Type B pancreatic cell (in vitro differentiated cells): ENCODE results near the gene HLA-B. TPM values are rescaled to one million over a fixed set of nuclear protein-coding genes. Genes with fewer than 3 reads are reported as not detected.

ENCODE experiments used
- DNase-seq: peaks from one replicate; pipeline ENCODE4 v3.0.0; 2021; ENCODE audit warnings: mixed read lengths; ENCODE audit not compliant: unreplicated experiment; ENCODE audit errors: extremely low spot score
- H3K27ac Mint-ChIP-seq: 2 replicates; pipeline ENCODE4 v1.8.0; 2021; ENCODE audit warnings: mild to moderate bottlenecking, mixed read lengths
- H3K27me3 Mint-ChIP-seq: 2 replicates; pipeline ENCODE4 v1.8.0; 2021; ENCODE audit warnings: mixed read lengths
- H3K36me3 Mint-ChIP-seq: 2 replicates; pipeline ENCODE4 v1.8.0; 2021; ENCODE audit warnings: mixed read lengths
- H3K4me1 Mint-ChIP-seq: one replicate; pipeline ENCODE4 v1.8.0; 2021; ENCODE audit warnings: mixed read lengths; ENCODE audit not compliant: unreplicated experiment
- H3K4me3 Mint-ChIP-seq: 2 replicates; pipeline ENCODE4 v1.8.0; 2021; ENCODE audit warnings: mild to moderate bottlenecking, mixed read lengths
- H3K9me3 Mint-ChIP-seq: 2 replicates; pipeline ENCODE4 v1.8.0; 2021; ENCODE audit warnings: mixed read lengths
- total RNA-seq: library from RNA; stranded (reverse); gene quantifications from 2 replicates; pipeline ENCODE4 v1.2.1, GENCODE V29; 2021; ENCODE audit warnings: low replicate concordance
- TF ChIP-seq, protein P1 (sequence below): fragments of 200-600 bp; sonication (generic); conservative IDR thresholded peaks from 2 replicates; pipeline ENCODE4 v1.5.0; 2021; ENCODE audit warnings: antibody characterized with exemption, mild to moderate bottlenecking

The HLA-B gene
- total RNA-seq, 1 donor from 2014 or later = 53.9 TPM

DNA sequence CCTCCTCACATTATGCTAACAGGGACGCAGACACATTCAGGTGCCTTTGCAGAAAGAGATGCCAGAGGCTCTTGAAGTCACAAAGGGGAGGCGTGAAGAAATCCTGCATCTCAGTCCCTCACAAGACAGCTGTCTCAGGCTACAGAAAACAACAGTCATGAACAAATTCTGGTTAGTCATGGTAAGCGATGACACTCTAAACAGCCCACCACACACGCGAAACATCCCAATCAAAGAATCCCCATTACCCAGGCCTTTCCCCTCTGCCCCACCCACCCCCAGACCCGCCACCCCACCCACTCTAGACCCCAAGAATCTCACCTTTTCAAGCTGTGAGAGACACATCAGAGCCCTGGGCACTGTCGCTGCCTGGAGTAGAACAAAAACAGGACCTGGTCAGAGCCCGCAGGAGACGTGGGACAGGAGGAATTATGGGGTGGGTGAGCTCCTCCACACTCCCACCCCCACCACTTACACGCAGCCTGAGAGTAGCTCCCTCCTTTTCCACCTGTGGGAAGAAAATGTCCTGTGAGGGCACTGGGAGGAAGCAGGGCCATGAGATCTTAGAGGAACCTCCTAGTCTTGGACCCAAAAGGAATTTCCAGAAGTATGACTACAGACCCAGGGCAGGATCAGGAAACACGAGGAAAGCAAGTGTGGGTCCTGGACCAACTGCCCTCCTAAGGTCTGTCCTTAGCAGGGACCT, 2.7 kb downstream of the HLA-B start:
- H3K4me1 Mint-ChIP-seq = no peaks in the 10 kb centered on the region
- H3K27ac Mint-ChIP-seq = no peak overlapping the region
- TF ChIP-seq, protein P1, sequence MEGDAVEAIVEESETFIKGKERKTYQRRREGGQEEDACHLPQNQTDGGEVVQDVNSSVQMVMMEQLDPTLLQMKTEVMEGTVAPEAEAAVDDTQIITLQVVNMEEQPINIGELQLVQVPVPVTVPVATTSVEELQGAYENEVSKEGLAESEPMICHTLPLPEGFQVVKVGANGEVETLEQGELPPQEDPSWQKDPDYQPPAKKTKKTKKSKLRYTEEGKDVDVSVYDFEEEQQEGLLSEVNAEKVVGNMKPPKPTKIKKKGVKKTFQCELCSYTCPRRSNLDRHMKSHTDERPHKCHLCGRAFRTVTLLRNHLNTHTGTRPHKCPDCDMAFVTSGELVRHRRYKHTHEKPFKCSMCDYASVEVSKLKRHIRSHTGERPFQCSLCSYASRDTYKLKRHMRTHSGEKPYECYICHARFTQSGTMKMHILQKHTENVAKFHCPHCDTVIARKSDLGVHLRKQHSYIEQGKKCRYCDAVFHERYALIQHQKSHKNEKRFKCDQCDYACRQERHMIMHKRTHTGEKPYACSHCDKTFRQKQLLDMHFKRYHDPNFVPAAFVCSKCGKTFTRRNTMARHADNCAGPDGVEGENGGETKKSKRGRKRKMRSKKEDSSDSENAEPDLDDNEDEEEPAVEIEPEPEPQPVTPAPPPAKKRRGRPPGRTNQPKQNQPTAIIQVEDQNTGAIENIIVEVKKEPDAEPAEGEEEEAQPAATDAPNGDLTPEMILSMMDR = no peak
- DNase-seq = no peak
- H3K9me3 Mint-ChIP-seq = no peaks in the 10 kb centered on the region
- H3K36me3 Mint-ChIP-seq = no peaks in the 10 kb centered on the region
- H3K4me3 Mint-ChIP-seq = no peak overlapping the region
- peaks cover 94% of the 10 kb centered on the region for H3K27me3 Mint-ChIP-seq

DNA sequence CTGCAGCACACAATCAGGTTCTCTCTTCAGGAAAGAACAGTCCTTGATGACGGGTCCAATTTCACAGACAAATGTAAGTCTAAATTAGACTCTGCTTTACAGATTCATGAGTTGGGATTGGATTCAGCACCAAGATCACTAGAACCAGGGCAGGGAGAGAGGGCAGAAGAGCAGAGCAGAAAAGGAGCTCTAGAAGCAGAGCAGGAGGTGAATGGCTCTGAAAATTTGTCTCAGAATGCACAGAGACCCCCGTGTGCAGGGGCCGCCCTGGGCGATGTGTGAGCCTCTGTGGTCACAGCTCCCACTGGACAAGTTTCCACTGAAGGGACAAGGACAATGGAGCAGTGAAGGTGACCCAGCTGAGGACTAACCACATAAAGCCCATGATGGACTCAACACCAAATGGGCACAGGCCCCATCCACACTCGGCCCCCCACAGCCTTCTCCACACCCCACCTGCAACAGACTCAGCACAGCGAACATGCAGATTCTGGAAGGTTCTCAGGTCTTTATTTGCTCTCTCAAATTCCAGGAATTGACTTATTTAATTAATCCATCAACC, 3.5 kb downstream of the HLA-B start:
- H3K4me1 Mint-ChIP-seq = no peaks in the 10 kb centered on the region
- peaks cover 90% of the 10 kb centered on the region for H3K27me3 Mint-ChIP-seq
- no peak overlapping the region for H3K27ac Mint-ChIP-seq
- H3K36me3 Mint-ChIP-seq = no peaks in the 10 kb centered on the region
- H3K4me3 Mint-ChIP-seq = no peak overlapping the region
- DNase-seq = no peak
- no peaks in the 10 kb centered on the region for H3K9me3 Mint-ChIP-seq
- TF ChIP-seq, protein P1 = no peak

DNA sequence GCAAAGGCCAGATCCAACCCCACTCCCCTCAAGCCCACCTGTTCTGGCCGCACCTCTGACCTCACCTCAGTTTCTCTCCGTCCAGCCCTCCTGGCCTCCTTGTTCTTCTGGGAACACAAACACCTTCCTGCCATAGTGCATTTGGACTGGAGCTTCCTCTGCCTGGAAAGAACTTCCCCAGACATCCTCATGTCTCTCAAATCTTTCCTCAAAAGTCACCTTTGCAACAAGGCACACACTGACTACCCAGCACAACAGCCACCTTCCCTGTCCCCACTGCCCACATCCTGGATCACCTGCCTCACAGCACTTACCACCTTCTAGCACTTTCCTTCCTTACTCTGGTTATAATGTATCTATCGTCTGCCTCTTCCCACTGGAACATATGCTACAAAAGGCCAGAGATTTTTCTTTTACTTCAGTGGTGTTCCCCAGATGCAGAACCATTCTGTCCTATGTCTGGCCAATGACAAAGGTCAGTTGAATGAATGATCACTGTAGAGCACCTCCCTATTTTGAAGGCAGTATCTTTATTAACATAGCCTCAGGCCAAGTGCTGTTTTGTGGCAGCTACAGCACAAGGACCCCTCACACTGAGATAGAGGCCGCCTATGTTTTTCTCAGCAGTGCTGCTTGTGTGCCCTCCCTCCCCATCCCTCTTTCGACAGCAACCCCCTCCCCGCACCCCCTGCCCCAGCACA, 4.1 kb downstream of the HLA-B start:
- DNase-seq = no peak
- Mint-ChIP-seq H3K9me3 (no peaks in the 10 kb centered on the region), H3K27me3 (peaks cover 90% of the 10 kb centered on the region), H3K36me3 (no peaks in the 10 kb centered on the region), H3K27ac (no peak overlapping the region), H3K4me3 (no peak overlapping the region), H3K4me1 (no peaks in the 10 kb centered on the region)
- TF ChIP-seq, protein P1 = no peak

DNA sequence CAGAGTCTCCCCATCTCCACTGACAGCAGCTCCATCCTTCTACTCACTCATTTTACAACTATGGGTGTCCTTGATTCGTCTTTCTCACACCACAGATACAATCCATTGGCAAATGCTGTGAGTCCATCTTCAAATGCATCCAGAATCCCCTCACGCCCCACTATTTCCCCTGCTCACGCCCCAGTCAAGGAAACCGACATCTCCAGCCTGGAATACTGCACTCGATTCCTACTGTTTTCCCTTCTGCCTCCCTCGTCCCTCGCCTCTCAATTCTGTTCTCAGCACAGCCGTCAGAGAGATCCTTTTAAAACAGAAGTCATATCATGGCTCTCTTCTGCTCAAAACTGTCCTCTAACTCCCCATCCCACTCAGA, 4.7 kb downstream of the HLA-B start:
- DNase-seq = no peak
- Mint-ChIP-seq H3K36me3 (no peaks in the 10 kb centered on the region), H3K9me3 (no peaks in the 10 kb centered on the region), H3K27ac (no peak overlapping the region), H3K27me3 (peaks cover 90% of the 10 kb centered on the region), H3K4me3 (no peak overlapping the region), H3K4me1 (no peaks in the 10 kb centered on the region)
- TF ChIP-seq, protein P1 = no peak

DNA sequence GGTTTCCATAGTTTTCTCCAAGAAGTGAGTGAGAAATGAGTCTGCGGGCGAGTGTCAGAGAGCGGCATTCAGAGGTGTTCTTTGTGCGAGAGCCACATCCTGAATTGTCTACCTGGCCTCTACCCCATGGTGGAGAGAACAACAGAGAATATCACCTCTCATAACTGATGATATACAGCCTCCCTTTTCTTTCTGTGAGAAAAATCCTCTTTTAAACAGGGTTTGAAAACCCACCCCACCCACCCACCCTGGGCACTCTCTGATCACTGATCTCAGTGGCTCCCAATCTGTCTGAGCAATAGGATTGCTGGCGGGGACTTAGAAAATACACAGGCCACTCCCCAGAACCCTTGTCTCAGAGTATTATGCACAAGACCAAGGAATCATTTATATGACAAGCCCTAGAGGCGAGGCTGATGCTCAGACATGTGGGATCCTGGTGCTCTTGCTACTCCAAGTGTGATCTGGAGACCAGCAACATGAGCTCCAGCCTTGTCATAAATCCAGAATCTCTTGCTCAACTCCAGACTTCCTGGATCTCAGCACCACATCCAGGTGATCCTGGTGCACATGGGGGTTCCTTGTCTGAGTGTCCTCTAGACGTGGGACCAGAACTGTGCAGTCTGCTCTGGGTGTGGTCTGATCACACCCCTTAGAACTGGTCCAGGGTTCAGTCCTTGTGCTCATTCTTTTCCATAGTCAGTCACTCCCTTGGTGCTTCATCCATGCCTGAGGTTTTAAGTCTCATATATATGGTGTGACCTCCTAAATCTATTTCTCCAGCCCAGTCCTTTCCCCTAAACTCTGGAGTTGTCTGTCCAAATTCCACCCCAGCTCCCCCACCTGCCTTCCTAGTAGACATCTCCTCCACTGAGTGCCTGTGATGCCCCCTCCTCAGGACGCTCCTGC, 5.3 kb downstream of the HLA-B start:
- DNase-seq = no peak
- TF ChIP-seq, protein P1 = no peak
- Mint-ChIP-seq H3K36me3 (no peaks in the 10 kb centered on the region), H3K27ac (no peak overlapping the region), H3K4me3 (no peak overlapping the region), H3K27me3 (peaks cover 89% of the 10 kb centered on the region), H3K9me3 (no peaks in the 10 kb centered on the region), H3K4me1 (no peaks in the 10 kb centered on the region)
